ENCODE data around the gene SLC7A1.

- TF ChIP-seq POLR2A (IDR thresholded peaks at IDR 0.05; ENCODE audit: low read length) (no peak), GATA1 (IDR thresholded peaks at IDR 0.05; ENCODE audit: low read depth, low read length) (no peak)
These were observed 17.6 kb upstream of the SLC7A1 start for GRCh38 chr13:29613101-29613500.
